ENCODE data around the gene MAP1LC3B. TPM values are rescaled to one million over a fixed set of nuclear protein-coding genes. Genes with fewer than 3 reads are reported as not detected.
A peak's percentile ranks its signal among the peaks of the same experiment; 100 is the strongest.

The MAP1LC3B gene
- total RNA-seq, 1 donor from 2014 or later: 189 TPM

DNA sequence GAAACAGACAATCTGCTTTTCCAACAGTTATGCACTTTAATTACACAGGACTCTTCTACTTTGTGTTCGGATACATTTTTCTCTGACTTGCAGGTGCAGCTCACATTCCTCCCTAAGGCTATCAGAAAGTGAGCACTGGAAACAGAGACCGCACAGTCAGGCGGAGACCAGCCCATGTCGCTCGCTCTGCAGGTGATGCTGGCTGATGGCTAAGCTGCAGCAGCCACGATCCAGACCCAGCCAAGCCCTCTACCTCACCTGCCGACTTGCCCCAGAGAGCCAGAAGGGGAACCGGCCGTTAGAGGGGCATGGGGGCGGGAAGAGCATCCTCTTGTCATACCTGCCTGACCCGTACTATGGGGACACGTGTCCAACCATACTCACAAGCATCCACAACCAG is 33.8 kb downstream of the MAP1LC3B start:
- TF ChIP-seq, protein P1, sequence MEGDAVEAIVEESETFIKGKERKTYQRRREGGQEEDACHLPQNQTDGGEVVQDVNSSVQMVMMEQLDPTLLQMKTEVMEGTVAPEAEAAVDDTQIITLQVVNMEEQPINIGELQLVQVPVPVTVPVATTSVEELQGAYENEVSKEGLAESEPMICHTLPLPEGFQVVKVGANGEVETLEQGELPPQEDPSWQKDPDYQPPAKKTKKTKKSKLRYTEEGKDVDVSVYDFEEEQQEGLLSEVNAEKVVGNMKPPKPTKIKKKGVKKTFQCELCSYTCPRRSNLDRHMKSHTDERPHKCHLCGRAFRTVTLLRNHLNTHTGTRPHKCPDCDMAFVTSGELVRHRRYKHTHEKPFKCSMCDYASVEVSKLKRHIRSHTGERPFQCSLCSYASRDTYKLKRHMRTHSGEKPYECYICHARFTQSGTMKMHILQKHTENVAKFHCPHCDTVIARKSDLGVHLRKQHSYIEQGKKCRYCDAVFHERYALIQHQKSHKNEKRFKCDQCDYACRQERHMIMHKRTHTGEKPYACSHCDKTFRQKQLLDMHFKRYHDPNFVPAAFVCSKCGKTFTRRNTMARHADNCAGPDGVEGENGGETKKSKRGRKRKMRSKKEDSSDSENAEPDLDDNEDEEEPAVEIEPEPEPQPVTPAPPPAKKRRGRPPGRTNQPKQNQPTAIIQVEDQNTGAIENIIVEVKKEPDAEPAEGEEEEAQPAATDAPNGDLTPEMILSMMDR (IDR thresholded peaks at IDR 0.05): no peak
- Mint-ChIP-seq H3K9me3 (ENCODE audit: low read depth) (no peaks in the 10 kb centered on the region), H3K27ac (ENCODE audit: unreplicated experiment) (no peak overlapping the region), H3K4me1 (ENCODE audit: low read depth) (peaks cover 2% of the 10 kb centered on the region), H3K36me3 (ENCODE audit: low read depth) (peaks cover 23% of the 10 kb centered on the region), H3K4me3 (ENCODE audit: unreplicated experiment) (no peak overlapping the region), H3K27me3 (ENCODE audit: low read depth) (no peaks in the 10 kb centered on the region)
- no peak for DNase-seq (ENCODE audit: low spot score)

DNA sequence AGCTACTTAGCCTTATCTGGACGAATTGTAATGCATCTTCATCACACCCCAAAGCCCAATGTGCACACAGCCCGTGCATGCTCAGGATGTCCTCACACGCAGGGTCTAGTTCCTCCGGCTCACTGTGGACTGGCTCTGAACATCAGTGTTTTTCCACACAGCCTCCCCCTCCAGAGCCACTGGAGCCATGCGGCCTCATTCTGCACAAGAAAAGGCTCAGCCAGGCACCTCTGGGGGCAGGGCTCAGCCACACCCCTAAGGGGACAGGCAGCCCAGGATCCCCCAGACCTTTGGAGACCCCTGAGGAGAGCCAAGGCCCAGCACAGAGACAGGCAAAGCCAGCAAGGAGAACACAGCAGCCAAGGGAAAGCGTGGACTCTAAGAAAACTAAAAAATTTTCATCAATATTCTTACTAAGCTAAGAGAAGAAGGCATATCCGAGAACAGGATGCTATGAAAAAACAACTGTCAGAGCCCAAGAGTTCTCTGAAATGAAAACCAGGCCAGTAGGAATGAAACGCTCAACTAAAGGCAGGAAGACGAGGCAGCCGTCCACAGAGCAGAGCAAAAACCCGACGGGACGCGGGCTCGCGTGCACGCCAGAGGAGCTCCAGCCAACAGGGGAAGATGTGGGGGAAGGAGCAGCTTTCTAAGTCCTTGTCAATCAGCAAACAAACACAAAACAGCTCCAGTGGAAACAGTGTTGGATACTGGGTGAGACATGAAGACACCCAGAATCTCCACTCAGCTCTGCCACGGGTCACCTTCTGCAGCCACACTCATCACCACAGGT is 34.5 kb downstream of the MAP1LC3B start:
- H3K27ac Mint-ChIP-seq (ENCODE audit: unreplicated experiment): no peak overlapping the region
- H3K4me1 Mint-ChIP-seq (ENCODE audit: low read depth): peaks cover 6% of the 10 kb centered on the region
- H3K36me3 Mint-ChIP-seq (ENCODE audit: low read depth): peaks cover 23% of the 10 kb centered on the region
- H3K27me3 Mint-ChIP-seq (ENCODE audit: low read depth): no peaks in the 10 kb centered on the region
- DNase-seq (ENCODE audit: low spot score): peak; percentile 47
- H3K9me3 Mint-ChIP-seq (ENCODE audit: low read depth): no peaks in the 10 kb centered on the region
- TF ChIP-seq, protein P1 (IDR thresholded peaks at IDR 0.05): no peak
- no peak overlapping the region for H3K4me3 Mint-ChIP-seq (ENCODE audit: unreplicated experiment)

GRCh38 chr16:87431926-87432325 is 39.8 kb downstream of the MAP1LC3B start:
- TF ChIP-seq, protein P1 (IDR thresholded peaks at IDR 0.05): no peak
- no peak overlapping the region for H3K4me3 Mint-ChIP-seq (ENCODE audit: unreplicated experiment)
- H3K36me3 Mint-ChIP-seq (ENCODE audit: low read depth): peaks cover 4% of the 10 kb centered on the region
- peak overlapping the region; percentile 89 for H3K27ac Mint-ChIP-seq (ENCODE audit: unreplicated experiment)
- no peak for DNase-seq (ENCODE audit: low spot score)
- no peaks in the 10 kb centered on the region for H3K9me3 Mint-ChIP-seq (ENCODE audit: low read depth)
- no peaks in the 10 kb centered on the region for H3K27me3 Mint-ChIP-seq (ENCODE audit: low read depth)
- H3K4me1 Mint-ChIP-seq (ENCODE audit: low read depth): peaks cover 37% of the 10 kb centered on the region

- H3K4me3 Mint-ChIP-seq (ENCODE audit: unreplicated experiment): no peak overlapping the region
- H3K4me1 Mint-ChIP-seq (ENCODE audit: low read depth): peaks cover 37% of the 10 kb centered on the region
- H3K27me3 Mint-ChIP-seq (ENCODE audit: low read depth): no peaks in the 10 kb centered on the region
- H3K27ac Mint-ChIP-seq (ENCODE audit: unreplicated experiment): peak overlapping the region; percentile 89
- DNase-seq (ENCODE audit: low spot score): no peak
- H3K36me3 Mint-ChIP-seq (ENCODE audit: low read depth): peaks cover 4% of the 10 kb centered on the region
- no peaks in the 10 kb centered on the region for H3K9me3 Mint-ChIP-seq (ENCODE audit: low read depth)
- TF ChIP-seq, protein P1 (IDR thresholded peaks at IDR 0.05): no peak
Observed at GRCh38 chr16:87432330-87432915, 40.3 kb downstream of the MAP1LC3B start.

DNA sequence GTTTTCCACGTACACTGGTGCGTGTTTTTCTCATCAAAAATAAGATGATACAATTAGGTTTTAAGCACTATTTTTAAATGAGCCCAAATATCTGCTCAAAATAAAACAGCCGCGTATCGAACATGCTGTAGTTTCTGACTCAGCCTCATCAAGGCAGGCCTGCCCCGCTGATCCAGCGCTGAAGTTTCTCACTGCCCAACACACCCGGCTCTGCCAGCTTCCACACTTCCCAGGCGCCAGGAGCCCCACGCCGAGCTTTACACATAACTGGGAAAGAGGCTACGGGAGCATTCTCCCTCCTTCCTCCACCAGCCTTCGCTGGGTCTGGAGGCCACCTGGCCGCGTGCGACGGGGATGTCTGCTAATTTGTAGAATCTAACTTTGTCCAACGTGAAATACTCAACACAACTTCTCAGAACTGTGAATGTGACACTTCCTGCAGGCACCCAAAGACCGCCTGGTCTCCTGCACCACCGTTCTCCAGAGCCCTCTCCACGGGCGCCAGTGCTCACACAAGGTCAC is 42.1 kb downstream of the MAP1LC3B start:
- Mint-ChIP-seq H3K4me1 (ENCODE audit: low read depth) (peaks cover 37% of the 10 kb centered on the region), H3K27me3 (ENCODE audit: low read depth) (no peaks in the 10 kb centered on the region), H3K27ac (ENCODE audit: unreplicated experiment) (no peak overlapping the region), H3K4me3 (ENCODE audit: unreplicated experiment) (no peak overlapping the region), H3K36me3 (ENCODE audit: low read depth) (peaks cover 3% of the 10 kb centered on the region), H3K9me3 (ENCODE audit: low read depth) (no peaks in the 10 kb centered on the region)
- DNase-seq (ENCODE audit: low spot score): peak; percentile 60
- TF ChIP-seq, protein P1 (IDR thresholded peaks at IDR 0.05): no peak

Measured in chondrocyte (in vitro differentiated cells).